IMR-90 (cell line): ENCODE results near the gene GH1. TPM values are rescaled to one million over a fixed set of nuclear protein-coding genes. Genes with fewer than 3 reads are reported as not detected.
"Not testable (repeated sequence)": the region's sequence is repeated elsewhere in the genome, so short reads cannot be mapped to it uniquely, and the experiment has no call there.

Experiments used
- ATAC-seq: fragments of 200-7000 bp; cut with Tn5 transposase; 2 replicates; pipeline ENCODE4 v1.9.1; 2020; ENCODE audit warnings: low read depth, mild to moderate bottlenecking, moderate library complexity
- BruUV-seq: library from RNA; stranded (reverse); fragments of 400-500 nt; replicated peaks from 2 replicates; lab custom pipeline; 2021; lab: Mats Ljungman, UMichigan
- CTCF ChIA-PET: fragments of 300-600 bp; formaldehyde crosslinking; extraction: SDS; loops from one replicate; lab custom pipeline; 2021; ENCODE audit warnings: antibody characterized with exemption; lab: Yijun Ruan, JAX
- POLR2A ChIA-PET: fragments of 300-600 bp; sonication (Branson Sonifier 250); formaldehyde crosslinking; loops from one replicate; lab custom pipeline; 2022; ENCODE audit warnings: antibody characterized with exemption; ENCODE audit not compliant: unreplicated experiment; lab: Charles Lee
- DNase-seq: peaks from one replicate; pipeline ENCODE4 v3.0.0; 2013
- H2AFZ ChIP-seq: replicated peaks from 2 replicates; pipeline ENCODE3; 2013; ENCODE audit warnings: low read length, mild to moderate bottlenecking; ENCODE audit not compliant: poor library complexity
- H2AK5ac ChIP-seq: 2 replicates; pipeline ENCODE4 v1.6.1; 2013; ENCODE audit warnings: low read depth, low read length, inconsistent platforms
- H2AK9ac ChIP-seq: replicated peaks from 2 replicates; pipeline ENCODE3; 2013; ENCODE audit warnings: mild to moderate bottlenecking, low read depth, low read length, moderate library complexity; ENCODE audit not compliant: poor library complexity
- H2BK120ac ChIP-seq: 2 replicates; pipeline ENCODE4 v1.6.1; 2013; ENCODE audit warnings: low read depth, low read length, inconsistent platforms
- H2BK15ac ChIP-seq: 3 replicates; pipeline ENCODE4 v1.6.1; 2013; ENCODE audit warnings: low read depth, low read length, inconsistent platforms
- H2BK20ac ChIP-seq: 2 replicates; pipeline ENCODE4 v1.6.1; 2013; ENCODE audit warnings: low read depth, mild to moderate bottlenecking, inconsistent platforms, low read length, moderate library complexity
- H2BK5ac ChIP-seq: 2 replicates; pipeline ENCODE4 v1.6.1; 2013; ENCODE audit warnings: mild to moderate bottlenecking, low read depth, low read length, inconsistent platforms; ENCODE audit not compliant: poor library complexity, severe bottlenecking
- H3K14ac ChIP-seq: replicated peaks from 2 replicates; pipeline ENCODE4 v1.6.1; 2013; ENCODE audit warnings: low read depth, low read length, inconsistent platforms
- H3K18ac ChIP-seq: 2 replicates; pipeline ENCODE4 v1.6.1; 2013; ENCODE audit warnings: low read depth, low read length, control low read depth
- H3K23ac ChIP-seq: 2 replicates; pipeline ENCODE4 v1.6.1; 2013; ENCODE audit warnings: low read depth, low read length, inconsistent platforms
- H3K27ac ChIP-seq: 2 replicates; pipeline ENCODE4 v1.5.1; 2013; ENCODE audit warnings: mild to moderate bottlenecking, control low read depth, low read length; ENCODE audit not compliant: insufficient read depth
- H3K27me3 ChIP-seq: 2 replicates; pipeline ENCODE4 v1.6.1; 2013; ENCODE audit warnings: low read length; ENCODE audit not compliant: control insufficient read depth, insufficient read depth
- H3K36me3 ChIP-seq: 2 replicates; pipeline ENCODE4 v1.6.1; 2013; ENCODE audit warnings: low read length, mixed read lengths; ENCODE audit not compliant: control insufficient read depth, insufficient read depth
- H3K4ac ChIP-seq: 2 replicates; pipeline ENCODE4 v1.6.1; 2013; ENCODE audit warnings: low read depth, low read length, inconsistent platforms
- H3K4me1 ChIP-seq: 2 replicates; pipeline ENCODE4 v1.6.1; 2013; ENCODE audit warnings: low read length, mixed read lengths; ENCODE audit not compliant: control insufficient read depth, insufficient read depth
- H3K4me2 ChIP-seq: 2 replicates; pipeline ENCODE4 v1.6.1; 2013; ENCODE audit warnings: low read depth, mild to moderate bottlenecking, control low read depth, low read length, moderate library complexity
- H3K4me3 ChIP-seq: 2 replicates; pipeline ENCODE4 v1.5.1; 2013; ENCODE audit warnings: low read depth, mild to moderate bottlenecking, control low read depth, low read length, moderate library complexity; ENCODE audit not compliant: insufficient read depth
- H3K56ac ChIP-seq: 2 replicates; pipeline ENCODE4 v1.6.1; 2013; ENCODE audit warnings: low read length, inconsistent platforms; ENCODE audit not compliant: insufficient read depth; ENCODE audit errors: extremely low read depth
- H3K79me1 ChIP-seq, 2 experiments: 2 replicates each; pipeline ENCODE4 v1.6.1; 2013; ENCODE audit warnings: low read length in 2 of 2, inconsistent platforms in 1 of 2, low read depth in 1 of 2
- H3K9ac ChIP-seq: 2 replicates; pipeline ENCODE4 v1.6.1; 2013; ENCODE audit warnings: low read depth, low read length, control low read depth
- H3K9me1 ChIP-seq: 2 replicates; pipeline ENCODE4 v1.6.1; 2013; ENCODE audit warnings: low read length, inconsistent platforms; ENCODE audit not compliant: insufficient read depth
- H3K9me3 ChIP-seq: 2 replicates; pipeline ENCODE4 v1.6.1; 2013; ENCODE audit warnings: low read length; ENCODE audit not compliant: control insufficient read depth, insufficient read depth
- H4K20me1 ChIP-seq: 2 replicates; pipeline ENCODE4 v1.6.1; 2013; ENCODE audit warnings: low read length, inconsistent platforms; ENCODE audit not compliant: insufficient read depth
- H4K5ac ChIP-seq: 2 replicates; pipeline ENCODE4 v1.6.1; 2013; ENCODE audit warnings: mild to moderate bottlenecking, low read depth, low read length, control low read depth
- H4K8ac ChIP-seq, 2 experiments: 2 replicates each; pipeline ENCODE4 v1.6.1; 2013; ENCODE audit warnings: low read depth in 2 of 2, low read length in 2 of 2, control low read depth in 1 of 2, inconsistent platforms in 1 of 2
- H4K91ac ChIP-seq: 2 replicates; pipeline ENCODE4 v1.6.1; 2013; ENCODE audit warnings: low read depth, low read length, inconsistent platforms; ENCODE audit not compliant: insufficient read depth
- WGBS, 2 experiments: methylation state at CpG; one replicate each; pipeline versions ENCODE4 v1.1.5 to v1.1.7; 2013; ENCODE audit warnings: missing lambda C conversion rate in 2 of 2; ENCODE audit not compliant: insufficient read length in 1 of 2; ENCODE audit errors: extremely low coverage in 2 of 2; 5-methylcytosine and 5-hydroxymethylcytosine counted together
- dilution Hi-C: fragments of 300-500 bp; cut with HindIII; formaldehyde crosslinking; loops from one replicate; pipeline ENCODE4 v1.14.3; 2018; ENCODE audit warnings: low sequenced_read_pairs; ENCODE audit not compliant: unreplicated experiment
- in situ Hi-C: fragments of 300-500 bp; cut with MboI; formaldehyde crosslinking; loops from 3 replicates; pipeline ENCODE4 v1.14.3; 2019; ENCODE audit warnings: low sequenced_read_pairs, inconsistent platforms, mixed read lengths
- intact Hi-C: fragments of 100-400 bp; cut with micrococcal nuclease; formaldehyde crosslinking; loops from 2 replicates; pipeline ENCODE4 v1.10.0; 2022
- polyA plus RNA-seq, 3 experiments: library from polyadenylated mRNA; depleted of rRNA; stranded (reverse); fragments of >200 nt; gene quantifications; 2 replicates each; pipeline ENCODE4 v1.2.3, GENCODE V29; 2012; ENCODE audit warnings: low replicate concordance in 1 of 3
- total RNA-seq: library from RNA; depleted of rRNA; stranded (reverse); fragments of >200 nt; gene quantifications from 2 replicates; pipeline ENCODE4 v1.2.3, GENCODE V29; 2012

The GH1 gene
- total and polyA plus RNA-seq, 2 of the 4 experiments (the other 2 are of a cell fraction), result not detected

DNA sequence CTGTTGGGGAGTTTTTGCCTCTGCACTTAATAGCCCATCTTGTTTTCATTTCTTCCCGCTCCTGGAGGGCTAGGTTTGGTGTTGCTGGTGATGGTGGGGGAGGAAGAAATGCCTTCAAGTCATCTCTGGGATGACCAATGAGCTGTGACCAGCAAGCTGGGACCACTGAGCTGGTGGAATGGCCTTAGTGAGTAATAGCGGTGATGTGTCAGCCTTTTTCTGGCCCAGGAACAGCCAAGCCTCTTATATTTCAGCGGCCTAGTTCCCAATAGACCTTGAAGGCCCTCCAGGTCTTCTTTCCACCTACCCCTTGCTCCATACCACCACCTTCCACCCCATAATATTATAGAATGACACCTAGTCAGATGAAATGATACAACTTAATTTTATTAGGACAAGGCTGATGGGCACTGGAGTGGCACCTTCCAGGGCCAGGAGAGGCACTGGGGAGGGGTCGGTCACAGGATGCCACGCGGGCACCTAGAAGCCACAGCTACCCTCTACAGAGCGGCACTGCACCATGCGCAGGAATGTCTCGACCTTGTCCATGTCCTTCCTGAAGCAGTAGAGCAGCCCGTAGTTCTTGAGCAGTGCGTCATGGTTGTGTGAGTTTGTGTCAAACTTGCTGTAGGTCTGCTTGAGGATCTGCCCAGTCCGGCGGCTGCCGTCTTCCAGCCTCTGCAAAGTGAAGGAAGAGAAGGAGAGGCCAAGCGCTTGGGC lies 46.8 kb downstream of the GH1 start:
- H3K9me1 ChIP-seq, H2BK20ac ChIP-seq, H4K8ac ChIP-seq, H3K4ac ChIP-seq, H4K5ac ChIP-seq, H3K18ac ChIP-seq, H2AK5ac ChIP-seq, H3K4me1 ChIP-seq, H4K91ac ChIP-seq, H2AFZ ChIP-seq, intact Hi-C loops, ATAC-seq, H3K9me3 ChIP-seq, H2AK9ac ChIP-seq, H3K27ac ChIP-seq, POLR2A ChIA-PET, H3K4me3 ChIP-seq, H3K4me2 ChIP-seq, H4K20me1 ChIP-seq, H3K36me3 ChIP-seq, H3K79me1 ChIP-seq, H2BK5ac ChIP-seq, H2BK120ac ChIP-seq, H3K56ac ChIP-seq, H3K9ac ChIP-seq, H3K14ac ChIP-seq, BruUV-seq, H3K23ac ChIP-seq, dilution Hi-C loops, in situ Hi-C loops, H2BK15ac ChIP-seq, CTCF ChIA-PET: not testable (repeated sequence)
- DNase-seq, result peak; percentile 23
- peaks cover 10% of the 10 kb centered on the region for H3K27me3 ChIP-seq
- no CpG with 5 or more reads among the region's 15 CpGs for WGBS, 2 experiments

DNA sequence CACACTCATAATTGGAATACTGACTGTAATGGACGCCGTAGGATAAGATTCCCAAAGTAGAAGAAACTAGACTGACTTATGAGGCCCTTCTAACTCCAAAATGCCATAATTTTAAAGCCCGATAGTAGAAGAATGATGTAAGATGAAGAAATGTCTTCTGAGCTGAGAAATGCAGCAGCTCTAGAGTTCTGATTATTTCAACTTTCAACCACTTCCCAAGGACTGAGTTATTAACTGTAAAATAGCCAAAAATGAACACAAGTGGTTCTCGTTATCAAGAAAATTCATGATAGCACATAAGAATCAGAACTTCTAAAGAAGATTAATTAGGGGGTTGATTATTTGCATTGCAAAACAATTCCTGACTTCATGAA lies 48.4 kb downstream of the GH1 start:
- H3K27me3 ChIP-seq, H2AK5ac ChIP-seq, BruUV-seq, H2BK15ac ChIP-seq, H3K9me3 ChIP-seq, H4K91ac ChIP-seq, in situ Hi-C loops, POLR2A ChIA-PET, H3K4ac ChIP-seq, H3K18ac ChIP-seq, H3K4me2 ChIP-seq, H3K9me1 ChIP-seq, H2AFZ ChIP-seq, H3K9ac ChIP-seq, H3K4me3 ChIP-seq, intact Hi-C loops, H3K27ac ChIP-seq, CTCF ChIA-PET, dilution Hi-C loops, ATAC-seq, H3K56ac ChIP-seq, DNase-seq, H3K23ac ChIP-seq, H3K79me1 ChIP-seq, H2BK20ac ChIP-seq, H2BK5ac ChIP-seq, H3K4me1 ChIP-seq, H3K36me3 ChIP-seq, H4K5ac ChIP-seq, H2AK9ac ChIP-seq, H4K20me1 ChIP-seq, H3K14ac ChIP-seq, H4K8ac ChIP-seq: not testable (repeated sequence)
- WGBS, 2 experiments, result no CpG with 5 or more reads among the region's 4 CpGs
- H2BK120ac ChIP-seq, result 0 out of 2 replicates have a peak overlapping the region, but pooled peaks have one; percentile 32
